SW480 (cell line): Measurements from ENCODE around the gene EXOC3L2.

Experiments used
- DNase-seq: peaks from one replicate; pipeline ENCODE4 v3.0.0-alpha.2; 2016; ENCODE audit warnings: low spot score

Gene EXOC3L2

DNA sequence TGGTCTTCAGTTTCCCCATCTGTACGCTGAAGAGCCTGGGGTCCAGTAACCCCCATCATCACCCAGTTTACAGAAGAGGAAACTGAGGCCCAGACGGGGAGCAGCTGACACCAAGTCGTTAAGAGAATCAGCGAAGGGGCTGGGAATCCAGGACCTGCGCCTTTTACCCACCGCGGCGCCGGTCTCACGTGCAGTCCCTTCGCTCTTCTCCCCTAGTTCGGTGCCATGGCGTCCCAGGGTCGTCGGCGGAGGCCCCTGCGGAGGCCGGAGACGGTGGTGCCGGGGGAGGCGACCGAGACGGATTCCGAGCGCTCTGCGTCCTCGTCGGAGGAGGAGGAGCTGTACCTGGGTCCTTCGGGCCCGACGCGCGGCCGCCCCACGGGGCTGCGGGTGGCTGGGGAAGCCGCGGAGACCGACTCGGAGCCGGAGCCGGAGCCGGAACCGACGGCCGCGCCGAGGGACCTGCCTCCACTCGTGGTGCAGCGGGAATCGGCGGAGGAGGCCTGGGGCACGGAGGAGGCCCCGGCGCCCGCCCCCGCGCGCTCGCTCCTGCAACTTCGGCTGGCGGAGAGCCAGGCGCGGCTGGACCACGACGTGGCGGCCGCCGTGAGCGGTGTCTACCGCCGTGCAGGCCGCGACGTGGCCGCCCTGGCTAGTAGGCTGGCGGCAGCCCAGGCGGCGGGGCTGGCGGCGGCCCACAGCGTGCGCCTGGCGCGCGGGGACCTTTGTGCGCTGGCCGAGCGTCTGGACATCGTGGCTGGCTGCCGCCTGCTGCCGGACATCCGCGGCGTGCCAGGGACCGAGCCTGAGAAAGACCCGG, 65.9 kb downstream of the EXOC3L2 start:
- DNase-seq, result no peak

DNA sequence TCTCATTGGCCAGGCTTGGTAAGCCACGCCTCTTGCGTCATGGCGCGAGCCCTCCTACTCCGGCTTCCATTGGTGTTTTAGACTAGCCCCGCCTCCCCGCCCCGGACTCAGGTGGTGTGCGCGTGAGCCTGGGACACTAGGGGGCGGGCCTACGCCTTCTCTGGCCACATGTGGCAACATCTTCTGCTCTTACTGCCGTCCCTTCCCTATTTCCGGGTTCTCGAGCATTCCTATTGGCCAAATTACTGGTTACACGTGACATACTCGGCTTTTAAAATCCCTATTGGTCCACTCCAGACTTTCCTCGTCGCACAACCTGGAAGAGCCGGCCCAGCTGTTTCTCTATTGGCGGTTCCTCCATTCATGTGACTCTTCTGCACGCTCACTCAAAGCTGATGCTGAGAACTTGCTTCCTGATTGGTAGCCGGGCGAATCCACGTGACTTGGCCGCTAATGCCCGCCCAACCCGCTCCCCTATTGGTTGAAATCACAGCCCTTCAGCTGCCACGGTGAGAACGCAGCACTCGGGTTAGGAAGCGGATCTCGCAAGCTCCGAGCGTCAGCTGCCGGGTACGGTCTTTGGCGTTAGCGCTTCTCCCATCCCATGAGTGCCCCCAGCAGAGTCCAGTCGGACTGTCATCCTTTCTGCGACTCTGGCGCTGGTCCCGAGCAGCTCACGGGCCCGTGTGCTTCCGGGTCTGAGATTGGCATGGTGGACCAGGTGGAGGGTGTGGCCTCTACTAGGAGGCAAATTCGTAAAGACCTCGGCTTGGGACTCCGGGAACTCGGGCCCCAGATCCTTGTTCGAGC, 66.7 kb downstream of the EXOC3L2 start, which contains the start of gene BLOC1S3:
TSS of gene BLOC1S3 (plus strand) at position 523 of the 810 bp plus-strand sequence. CDS start 513 bp downstream, outside the sequence.
- peak; percentile 100 for DNase-seq

DNA sequence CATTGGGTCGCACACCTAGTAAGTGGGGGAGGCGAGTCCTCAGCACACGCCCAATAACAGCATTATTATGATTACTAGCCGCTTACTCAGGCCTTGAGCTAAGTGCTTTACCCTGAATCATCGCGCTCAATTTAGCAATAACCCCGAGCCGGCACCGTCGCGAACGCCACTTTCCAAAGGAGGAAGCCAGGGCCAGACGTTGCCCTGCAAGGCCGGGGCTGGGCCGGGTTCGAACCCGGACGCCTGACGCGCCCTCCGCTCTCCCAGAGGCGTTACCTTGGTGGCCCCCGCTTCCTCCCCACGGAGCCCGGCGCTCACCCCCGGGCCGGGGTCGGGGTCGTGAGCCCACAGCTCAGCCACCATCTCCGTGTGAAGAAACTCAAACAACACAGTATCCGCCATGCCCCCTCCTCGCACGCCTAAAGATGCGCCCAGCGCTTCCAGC, 67.4 kb downstream of the EXOC3L2 start, which contains the start of gene TRAPPC6A:
TSS of gene TRAPPC6A (minus strand) at position 421 of the 445 bp plus-strand sequence. CDS start at position 402, 19 bp downstream.
- DNase-seq, result peak; percentile 74

DNA sequence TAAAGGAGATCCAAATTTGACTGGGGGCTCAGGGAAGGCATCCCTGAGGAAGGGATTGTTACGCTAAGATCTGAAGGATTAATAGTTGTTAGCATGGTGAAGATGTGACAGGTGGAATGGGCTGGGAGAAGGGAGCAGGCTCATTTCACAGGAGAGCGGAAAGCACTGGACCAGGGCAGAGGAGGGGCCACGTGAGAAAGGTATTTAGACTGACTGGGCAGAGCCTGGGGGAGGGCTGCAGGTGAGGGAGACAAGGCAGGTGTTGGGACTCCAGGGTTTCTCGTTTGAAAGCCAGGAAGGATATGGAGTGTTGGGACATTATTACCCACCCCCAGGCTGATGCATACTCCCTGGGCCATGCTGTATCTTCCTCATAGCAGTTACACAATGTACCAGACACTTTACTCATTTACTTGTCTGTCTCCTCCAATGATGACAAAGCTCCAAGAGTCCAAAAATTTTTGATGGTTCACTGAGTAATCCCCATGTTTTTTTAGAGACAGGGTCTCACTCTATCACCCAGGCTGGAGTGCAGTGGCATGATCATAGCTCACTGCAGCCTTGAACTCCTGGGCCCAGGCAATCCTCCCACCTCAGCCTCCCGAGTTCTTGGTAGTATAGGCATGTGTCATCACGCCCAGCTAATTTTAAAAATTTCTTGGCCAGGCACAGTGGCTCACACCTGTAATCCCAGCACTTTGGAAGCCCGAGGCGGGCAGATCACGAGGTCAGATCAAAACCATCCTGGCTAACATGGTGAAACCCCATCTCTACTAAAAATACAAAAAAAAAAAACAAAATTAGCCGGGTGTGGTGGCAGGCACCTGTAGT, 69.5 kb downstream of the EXOC3L2 start:
- no peak for DNase-seq

DNA sequence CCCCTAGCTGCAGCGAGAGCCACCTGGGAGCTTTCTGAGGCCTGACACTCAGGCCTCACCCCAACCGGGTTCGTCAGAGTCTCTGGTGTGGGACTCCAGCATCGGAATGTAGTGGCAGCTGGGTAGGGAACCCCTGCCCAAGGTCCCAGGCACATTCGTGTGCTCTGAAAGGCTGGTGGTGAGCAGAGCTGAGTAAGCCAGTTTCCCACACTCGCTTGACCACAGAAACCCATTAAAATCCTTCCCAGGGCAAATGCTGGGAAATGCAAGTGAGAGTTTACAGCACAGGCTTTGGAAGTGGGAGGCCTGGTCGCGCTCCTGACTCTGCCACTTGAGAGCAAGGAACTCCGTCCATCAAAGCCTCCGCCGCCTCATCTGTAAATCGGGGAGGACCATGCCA, 71.4 kb downstream of the EXOC3L2 start:
- DNase-seq, result peak; percentile 100

DNA sequence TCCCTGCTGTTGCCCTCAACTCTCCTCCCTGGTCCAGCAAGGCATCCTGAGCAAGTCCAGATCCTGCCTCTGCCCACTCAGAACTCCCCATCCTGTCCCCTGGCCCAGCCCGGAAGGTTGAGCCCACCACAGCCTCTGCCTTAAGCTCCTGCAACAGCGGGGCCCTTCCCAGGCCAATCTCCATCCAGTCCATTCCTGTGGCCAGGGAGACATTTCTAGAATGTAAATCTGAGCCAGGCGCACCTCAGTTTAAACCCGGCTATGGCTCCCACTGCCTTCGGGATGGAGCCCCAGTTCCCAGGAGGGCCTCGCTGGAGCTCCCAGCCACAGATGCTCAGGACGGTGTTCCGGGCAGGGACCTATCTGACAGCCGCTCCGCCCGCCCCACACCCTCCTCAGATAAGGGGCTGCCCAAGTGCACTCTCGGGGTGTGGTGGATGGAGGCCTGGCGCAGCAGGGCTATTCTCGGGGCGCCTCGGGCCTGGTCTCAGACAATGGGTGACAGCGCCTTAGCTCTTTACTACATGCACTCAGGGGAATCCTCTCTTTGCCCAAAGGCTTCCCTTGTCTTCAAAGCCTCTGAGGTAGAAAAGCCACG, 72.5 kb downstream of the EXOC3L2 start:
- no peak for DNase-seq

DNA sequence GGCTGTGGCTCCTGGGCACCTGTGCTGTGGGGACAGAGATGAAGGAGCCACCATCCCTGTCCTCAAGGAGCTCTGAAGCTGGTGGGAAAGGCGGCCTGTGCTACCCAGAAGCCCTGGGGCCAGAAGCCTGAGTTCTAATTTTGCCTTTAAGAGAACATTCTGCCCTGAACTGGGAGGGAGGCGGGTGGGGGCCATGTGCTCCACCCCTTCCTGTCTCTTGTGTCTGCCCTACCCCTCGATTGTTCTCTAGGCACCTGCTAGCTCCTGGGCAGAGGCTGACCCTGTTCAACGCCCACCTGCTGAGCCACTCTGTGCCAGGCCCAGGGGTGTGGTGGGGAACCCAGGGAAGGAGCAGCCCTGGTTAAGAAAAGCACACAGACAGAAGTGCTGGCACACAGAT, 73.0 kb downstream of the EXOC3L2 start:
- no peak for DNase-seq

DNA sequence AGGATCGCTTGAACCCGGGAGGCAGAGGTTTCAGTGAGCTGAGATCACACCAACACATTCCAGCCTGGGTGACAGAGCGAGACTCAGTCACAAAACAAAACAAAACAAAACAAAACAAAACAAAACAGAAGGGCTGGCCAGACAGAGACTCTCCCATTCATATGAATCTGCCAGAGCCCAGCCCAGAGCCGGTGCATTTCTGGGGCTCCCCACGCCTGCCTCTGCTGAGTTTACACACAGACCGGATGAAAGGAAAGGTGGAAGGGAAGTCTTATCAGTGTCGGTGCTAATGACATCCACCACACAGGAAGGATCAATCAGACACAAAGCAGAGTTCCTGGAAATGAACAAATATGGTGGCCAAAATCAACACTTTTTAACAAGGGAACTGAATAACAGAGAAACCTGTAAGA, 74.0 kb downstream of the EXOC3L2 start:
- no peak for DNase-seq

DNA sequence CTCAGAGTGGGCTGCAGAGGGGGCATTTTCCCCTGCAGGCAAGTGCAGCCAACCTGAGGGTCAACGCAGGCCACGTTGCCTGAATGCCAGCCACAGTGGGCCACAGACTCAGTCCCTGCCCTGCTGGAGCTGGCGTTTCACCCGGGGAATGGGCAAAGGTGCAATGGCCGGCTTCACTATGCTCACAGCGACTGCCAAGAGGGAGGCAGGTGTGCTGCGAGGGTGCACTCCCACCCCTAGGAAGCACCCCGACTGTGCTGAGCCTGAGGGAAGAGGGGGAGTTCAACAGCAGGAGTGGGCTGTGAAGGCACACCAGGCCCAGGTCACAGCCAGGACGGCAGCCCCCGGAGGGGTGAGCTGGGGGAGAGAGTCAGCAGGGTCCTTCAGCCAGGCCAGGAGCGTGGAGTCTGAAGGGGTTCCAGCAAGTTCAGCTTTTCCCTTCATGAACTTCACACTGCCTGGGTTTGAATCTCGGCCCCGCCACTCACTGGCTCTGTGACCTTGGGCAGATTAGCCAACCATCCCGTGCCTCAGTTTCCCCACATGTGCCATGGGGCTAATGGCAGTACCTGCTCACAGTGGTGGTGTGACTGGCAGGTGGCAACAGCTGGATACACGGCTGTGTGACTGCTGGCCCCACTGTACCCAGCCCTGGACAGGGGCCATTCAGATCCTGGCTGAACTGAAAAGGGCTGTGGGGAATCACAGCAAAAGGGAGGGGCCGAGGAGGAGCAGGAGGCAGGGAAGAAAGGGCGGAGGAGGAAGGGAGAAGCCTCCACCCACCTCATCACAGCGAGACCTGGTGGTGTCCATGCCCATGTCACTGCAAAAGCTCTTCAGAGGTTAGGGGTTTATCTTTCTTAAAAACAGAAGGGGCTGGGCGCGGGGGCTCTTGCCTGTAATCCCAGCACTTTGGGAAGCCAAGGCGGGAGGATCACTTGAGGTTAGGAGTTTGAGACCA, 74.8 kb downstream of the EXOC3L2 start:
- no peak for DNase-seq

DNA sequence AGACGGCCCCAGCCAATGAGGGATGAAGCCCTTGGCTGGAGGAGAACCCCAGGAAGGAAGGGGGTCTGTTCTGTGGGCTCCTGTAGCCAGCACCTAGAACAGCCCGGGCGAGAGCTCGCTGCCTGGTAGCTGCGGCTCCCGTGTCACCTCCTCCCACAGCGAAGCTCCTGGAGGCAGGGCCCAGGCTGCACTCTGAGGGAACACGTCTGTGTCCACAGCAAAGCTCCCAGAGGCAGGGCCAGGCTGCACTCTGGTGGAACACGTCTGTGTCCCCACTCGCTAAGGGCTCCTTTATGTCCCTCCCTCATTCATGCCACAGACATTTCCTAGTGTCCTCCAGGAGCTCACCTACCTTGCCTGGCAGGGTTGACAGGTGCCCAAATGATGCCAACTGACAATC, 75.6 kb downstream of the EXOC3L2 start:
- DNase-seq, result no peak

DNA sequence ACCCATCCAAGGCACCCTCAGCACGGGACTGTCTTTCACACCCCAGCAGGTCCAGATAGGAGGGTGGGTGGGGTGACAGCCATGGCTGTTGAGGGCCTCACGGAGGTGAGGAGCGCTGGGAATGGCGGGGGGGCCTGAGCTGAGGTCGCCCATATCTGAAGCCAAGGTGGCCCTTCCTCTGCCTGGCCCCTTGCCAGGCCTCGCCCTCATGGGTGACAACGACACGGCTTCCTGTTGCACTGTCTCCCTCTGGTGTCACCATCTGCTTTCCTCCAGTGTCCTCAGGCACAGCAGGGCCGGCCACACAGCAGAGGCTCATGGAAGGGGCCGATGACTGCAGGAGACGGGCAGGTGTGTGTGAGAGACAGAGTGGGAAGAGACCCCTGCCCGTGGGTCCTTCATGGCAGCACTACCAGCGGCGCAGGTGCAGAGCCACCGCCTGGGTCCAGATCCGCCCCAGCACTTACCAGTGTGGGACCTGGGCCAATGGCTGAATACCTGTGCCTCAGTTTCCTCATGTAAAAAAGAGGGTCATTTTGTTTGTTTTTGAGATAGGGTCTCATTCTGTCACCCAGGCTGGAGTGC, 76.3 kb downstream of the EXOC3L2 start:
- peak; percentile 53 for DNase-seq

DNA sequence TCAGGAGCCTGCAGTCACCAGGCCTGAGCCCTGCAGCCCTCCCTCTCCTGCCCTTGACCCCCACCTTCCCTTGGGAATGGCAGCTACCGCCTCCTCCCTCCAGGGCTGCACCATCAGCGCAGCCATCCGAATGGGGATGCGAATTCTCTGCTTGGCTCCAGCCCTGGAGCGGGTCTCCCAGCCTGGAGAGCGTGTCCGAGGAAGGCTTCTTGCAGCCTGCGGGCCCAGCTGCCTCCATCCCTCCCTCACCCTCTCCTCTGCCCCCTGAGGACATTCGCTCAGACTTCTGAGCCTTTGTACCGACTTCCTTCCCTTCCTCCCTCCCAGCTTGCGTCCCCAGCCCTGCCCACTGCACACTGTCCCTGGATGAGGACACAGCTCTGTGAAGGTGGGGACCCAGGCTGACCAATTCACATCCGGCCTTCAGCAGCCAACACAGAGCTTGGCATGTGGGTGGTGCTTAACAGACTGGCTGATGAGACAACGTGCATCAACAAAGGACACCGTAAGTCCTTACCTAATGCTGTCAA, 78.4 kb downstream of the EXOC3L2 start:
- no peak for DNase-seq

DNA sequence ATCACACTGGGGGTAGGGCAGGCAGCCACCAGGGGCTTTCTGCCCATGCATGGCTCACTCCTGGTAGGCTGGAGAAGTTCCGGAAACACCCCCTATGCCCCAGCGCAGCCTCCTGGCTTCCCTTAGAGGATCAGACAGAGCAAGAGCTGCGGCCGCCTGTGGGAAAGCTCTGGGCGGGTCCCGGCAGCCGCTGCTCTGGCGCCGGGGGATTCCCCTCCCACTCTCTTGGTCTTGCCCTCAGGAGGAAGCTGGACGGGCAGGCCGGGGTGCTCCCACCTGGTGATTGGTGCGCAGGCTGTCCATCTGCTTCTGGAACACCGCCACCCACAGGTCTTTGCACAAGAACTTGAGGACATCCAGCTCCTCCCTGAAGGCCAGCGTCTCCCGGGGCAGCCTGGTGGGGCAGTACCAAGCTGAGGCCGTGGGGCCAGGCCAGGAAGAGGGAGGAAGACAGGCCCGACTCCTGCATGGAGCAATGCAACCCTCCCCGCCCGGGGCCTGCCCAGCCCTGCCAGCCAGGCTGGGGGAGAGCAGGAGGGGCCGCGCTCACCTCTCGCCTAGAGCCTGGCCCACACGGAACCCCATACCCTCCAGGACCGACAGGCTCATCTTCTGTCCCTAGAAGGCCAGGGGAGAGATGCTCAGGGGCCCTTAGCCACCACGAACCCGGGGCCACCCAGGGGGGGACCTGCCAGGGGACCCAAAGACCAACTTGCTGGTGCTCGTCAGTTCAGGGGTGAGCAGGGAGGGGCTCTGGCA, 80.5 kb downstream of the EXOC3L2 start:
- DNase-seq, result peak; percentile 81

DNA sequence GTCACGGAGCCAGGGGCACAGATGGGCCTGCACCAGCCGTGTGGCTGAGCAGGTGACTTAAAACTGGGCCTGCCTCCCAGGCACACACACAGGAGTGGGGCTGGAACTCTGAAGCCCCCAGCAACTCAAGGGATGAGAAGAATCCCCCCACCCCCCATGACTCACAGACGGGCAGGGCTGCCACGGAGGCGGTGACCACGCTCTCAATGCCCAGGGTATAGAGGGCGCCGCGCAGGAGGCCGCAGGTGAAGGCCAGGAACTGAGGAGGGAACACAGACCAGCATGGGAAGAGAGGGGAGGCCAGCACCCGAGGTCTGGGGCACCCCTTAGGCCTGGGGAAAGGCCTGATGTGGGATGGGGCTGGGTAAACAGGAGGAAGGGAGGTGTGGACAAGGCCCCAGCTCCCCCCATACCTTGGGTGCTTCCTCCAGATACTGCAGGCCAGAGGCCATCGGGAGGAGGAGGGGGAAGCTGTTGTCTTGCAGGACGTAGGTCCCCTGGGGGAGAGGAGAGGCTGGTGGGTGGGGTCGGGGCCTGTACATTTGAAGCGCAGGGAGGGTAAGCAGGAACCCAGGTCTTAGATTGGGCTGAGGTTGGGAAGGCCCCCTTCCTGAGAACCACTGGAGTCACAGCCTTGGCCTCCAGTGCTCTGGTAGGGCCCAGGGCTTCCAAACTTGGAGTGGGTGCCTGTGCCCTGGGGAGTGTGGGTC, 81.3 kb downstream of the EXOC3L2 start:
- DNase-seq, result no peak

DNA sequence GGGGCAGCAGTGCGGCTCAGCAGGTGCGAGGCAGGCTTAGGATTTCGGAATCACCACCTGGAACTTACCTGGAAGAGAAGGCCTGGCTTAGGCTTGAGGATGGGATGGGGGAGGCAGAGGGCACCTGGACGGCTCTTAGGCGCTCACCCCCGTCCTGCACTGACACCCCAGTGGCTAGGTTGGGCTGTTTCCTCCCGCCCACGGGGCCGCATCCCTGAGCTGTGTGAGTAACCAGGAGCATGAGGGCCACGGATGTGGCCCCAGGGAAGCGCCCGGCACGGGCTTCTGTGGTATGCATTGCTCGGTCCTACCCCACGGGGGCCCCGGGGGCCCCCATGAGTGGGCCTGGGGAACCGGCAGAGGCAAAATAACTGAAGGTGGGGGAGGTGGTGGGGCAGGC, 82.1 kb downstream of the EXOC3L2 start:
- no peak for DNase-seq

DNA sequence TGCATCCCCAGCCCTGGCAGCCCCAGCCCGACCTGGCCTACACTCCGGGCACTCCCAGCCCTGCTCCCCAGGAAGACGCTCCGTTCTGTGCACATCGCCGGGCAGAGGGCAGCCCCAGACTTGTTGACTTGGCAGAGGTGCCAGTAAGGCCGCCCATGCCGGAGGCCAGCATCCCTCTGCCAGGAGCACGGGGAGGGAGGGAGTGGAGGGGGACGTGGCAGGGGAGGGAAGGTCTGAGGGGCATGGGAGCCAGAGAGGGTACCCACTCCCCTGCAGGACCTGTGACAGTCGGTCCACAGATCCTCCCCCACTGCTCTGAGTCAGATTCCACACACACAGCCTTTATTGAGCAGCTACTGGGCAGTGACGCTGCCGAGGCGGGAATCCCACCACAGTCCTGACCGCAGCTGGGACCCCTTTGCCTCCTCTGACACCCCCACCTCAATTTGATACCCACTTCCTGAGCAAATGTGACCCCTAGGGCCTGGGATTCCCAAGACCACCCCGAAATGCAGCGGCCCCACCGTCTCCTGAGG, 82.5 kb downstream of the EXOC3L2 start:
- DNase-seq, result no peak
